ENCODE data around the gene IFITM10. TPM values are rescaled to one million over a fixed set of nuclear protein-coding genes. Genes with fewer than 3 reads are reported as not detected.

Gene IFITM10
- total RNA-seq, 1 donor: 18.1 TPM

DNA sequence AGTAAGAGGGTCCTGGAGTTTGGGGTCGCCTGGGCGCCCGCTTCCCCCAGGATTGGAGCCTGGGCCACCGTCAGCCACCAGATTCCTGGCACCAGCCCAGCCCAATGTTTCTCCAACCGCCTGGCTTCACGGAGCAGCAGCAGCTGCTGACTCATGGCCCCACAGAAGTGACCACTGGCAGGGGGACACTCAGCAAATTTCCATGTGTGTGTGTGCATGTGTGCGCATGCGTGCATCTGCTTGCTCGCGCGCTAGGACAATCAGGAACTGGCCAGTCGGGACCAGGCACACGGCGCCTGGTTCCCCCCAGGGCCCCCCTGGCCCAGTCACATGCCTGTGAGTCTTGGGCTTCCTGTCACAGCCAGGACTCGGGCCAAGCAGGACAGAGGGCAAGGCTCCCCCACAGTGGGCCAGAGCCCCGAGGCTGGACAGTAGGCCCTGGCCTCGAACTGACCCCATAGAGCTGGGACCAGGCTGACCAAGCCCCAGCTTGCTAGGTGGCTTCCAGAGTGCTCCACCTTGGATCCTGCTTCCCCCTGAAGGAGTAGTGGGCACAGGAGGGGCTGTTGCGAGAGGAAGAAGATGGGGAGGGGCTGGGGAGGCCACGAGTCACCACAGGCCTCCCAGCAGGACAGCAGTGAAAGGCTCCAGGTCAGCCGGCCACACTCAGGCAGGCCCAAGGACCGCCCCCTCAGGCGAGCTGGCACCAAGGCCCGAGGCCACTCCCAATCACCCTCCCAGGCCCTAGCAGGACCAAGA is 10.1 kb upstream of the IFITM10 start:
- Histone ChIP-seq H3K79me2 (ENCODE audit: insufficient read depth, low read length) (peaks cover 64% of the 10 kb centered on the region), H3K27ac (ENCODE audit: low read depth, low read length) (peak overlapping the region; percentile 92), H3K27me3 (ENCODE audit: insufficient read depth, low read length) (no peaks in the 10 kb centered on the region), H4K20me1 (ENCODE audit: insufficient read depth, low read length) (peaks cover 38% of the 10 kb centered on the region), H2AFZ (ENCODE audit: low read length) (no peak overlapping the region), H3K4me2 (ENCODE audit: insufficient read depth, low read length) (peak overlapping the region; percentile 53), H3K4me3 (ENCODE audit: insufficient read depth, low read length) (peak overlapping the region; percentile 43), H3K9me3 (ENCODE audit: low read depth, low read length) (no peaks in the 10 kb centered on the region), H3K36me3 (ENCODE audit: insufficient read depth, low read length) (peaks cover 39% of the 10 kb centered on the region), H3K4me1 (ENCODE audit: insufficient read depth, low read length) (peaks cover 41% of the 10 kb centered on the region)
- TF ChIP-seq, protein P1, sequence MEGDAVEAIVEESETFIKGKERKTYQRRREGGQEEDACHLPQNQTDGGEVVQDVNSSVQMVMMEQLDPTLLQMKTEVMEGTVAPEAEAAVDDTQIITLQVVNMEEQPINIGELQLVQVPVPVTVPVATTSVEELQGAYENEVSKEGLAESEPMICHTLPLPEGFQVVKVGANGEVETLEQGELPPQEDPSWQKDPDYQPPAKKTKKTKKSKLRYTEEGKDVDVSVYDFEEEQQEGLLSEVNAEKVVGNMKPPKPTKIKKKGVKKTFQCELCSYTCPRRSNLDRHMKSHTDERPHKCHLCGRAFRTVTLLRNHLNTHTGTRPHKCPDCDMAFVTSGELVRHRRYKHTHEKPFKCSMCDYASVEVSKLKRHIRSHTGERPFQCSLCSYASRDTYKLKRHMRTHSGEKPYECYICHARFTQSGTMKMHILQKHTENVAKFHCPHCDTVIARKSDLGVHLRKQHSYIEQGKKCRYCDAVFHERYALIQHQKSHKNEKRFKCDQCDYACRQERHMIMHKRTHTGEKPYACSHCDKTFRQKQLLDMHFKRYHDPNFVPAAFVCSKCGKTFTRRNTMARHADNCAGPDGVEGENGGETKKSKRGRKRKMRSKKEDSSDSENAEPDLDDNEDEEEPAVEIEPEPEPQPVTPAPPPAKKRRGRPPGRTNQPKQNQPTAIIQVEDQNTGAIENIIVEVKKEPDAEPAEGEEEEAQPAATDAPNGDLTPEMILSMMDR (IDR thresholded peaks at IDR 0.05; ENCODE audit: extremely low read depth, low read depth, low read length): no peak
- peak; percentile 99 for DNase-seq (ENCODE audit: insufficient read length, low spot score, missing footprints)

GRCh38 chr11:1759851-1760220 is 9.4 kb upstream of the IFITM10 start:
- Histone ChIP-seq H3K4me3 (ENCODE audit: insufficient read depth, low read length) (no peak overlapping the region), H3K79me2 (ENCODE audit: insufficient read depth, low read length) (peaks cover 64% of the 10 kb centered on the region), H3K36me3 (ENCODE audit: insufficient read depth, low read length) (peaks cover 46% of the 10 kb centered on the region), H3K27ac (ENCODE audit: low read depth, low read length) (peak overlapping the region; percentile 92), H2AFZ (ENCODE audit: low read length) (no peak overlapping the region), H3K4me2 (ENCODE audit: insufficient read depth, low read length) (peak overlapping the region; percentile 53), H3K9me3 (ENCODE audit: low read depth, low read length) (no peaks in the 10 kb centered on the region), H3K4me1 (ENCODE audit: insufficient read depth, low read length) (peaks cover 41% of the 10 kb centered on the region), H4K20me1 (ENCODE audit: insufficient read depth, low read length) (peaks cover 38% of the 10 kb centered on the region), H3K27me3 (ENCODE audit: insufficient read depth, low read length) (no peaks in the 10 kb centered on the region)
- TF ChIP-seq, protein P1 (IDR thresholded peaks at IDR 0.05; ENCODE audit: extremely low read depth, low read depth, low read length): no peak
- peak; percentile 74 for DNase-seq (ENCODE audit: insufficient read length, low spot score, missing footprints)

DNA sequence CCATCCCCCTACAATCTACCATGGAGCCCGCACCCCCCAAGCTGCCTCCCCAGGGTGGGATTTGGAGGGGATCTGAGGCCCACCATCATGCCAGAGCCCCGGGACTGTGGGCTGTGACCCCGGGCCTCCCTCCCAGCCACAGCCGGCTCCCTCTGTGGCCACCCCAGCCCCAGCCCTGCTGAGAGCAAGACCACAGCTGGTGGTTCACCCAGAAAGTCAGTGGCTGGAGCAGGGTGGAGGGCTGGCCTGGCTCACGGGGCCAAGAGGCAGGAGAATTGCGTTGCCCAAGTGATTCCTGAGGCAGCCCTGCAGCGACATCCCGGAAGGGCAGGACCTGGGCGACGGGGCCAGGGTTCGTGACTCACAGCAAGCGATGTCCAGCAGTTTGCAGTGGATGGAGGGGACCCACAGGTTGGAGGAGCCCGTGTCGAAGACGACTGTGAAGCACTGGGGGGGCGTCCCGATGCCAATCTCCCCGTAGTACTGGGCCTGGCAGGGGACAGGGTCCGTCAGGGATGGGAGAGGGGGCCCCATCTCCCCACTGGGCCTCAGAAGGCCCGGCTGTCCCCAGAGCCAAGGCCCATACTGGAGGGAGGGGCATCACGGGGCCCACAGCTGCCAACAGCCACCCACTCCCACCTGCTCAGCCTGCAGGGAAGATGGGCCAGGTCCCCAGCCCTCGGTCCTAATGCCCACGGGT is 8.9 kb upstream of the IFITM10 start:
- DNase-seq (ENCODE audit: insufficient read length, low spot score, missing footprints): peak; percentile 82
- Histone ChIP-seq H3K4me1 (ENCODE audit: insufficient read depth, low read length) (peaks cover 39% of the 10 kb centered on the region), H3K36me3 (ENCODE audit: insufficient read depth, low read length) (peaks cover 48% of the 10 kb centered on the region), H3K4me2 (ENCODE audit: insufficient read depth, low read length) (no peak overlapping the region), H3K79me2 (ENCODE audit: insufficient read depth, low read length) (peaks cover 64% of the 10 kb centered on the region), H3K4me3 (ENCODE audit: insufficient read depth, low read length) (no peak overlapping the region), H2AFZ (ENCODE audit: low read length) (no peak overlapping the region), H3K27ac (ENCODE audit: low read depth, low read length) (peak overlapping the region; percentile 92), H4K20me1 (ENCODE audit: insufficient read depth, low read length) (peaks cover 38% of the 10 kb centered on the region), H3K27me3 (ENCODE audit: insufficient read depth, low read length) (no peaks in the 10 kb centered on the region), H3K9me3 (ENCODE audit: low read depth, low read length) (no peaks in the 10 kb centered on the region)
- TF ChIP-seq, protein P1 (IDR thresholded peaks at IDR 0.05; ENCODE audit: extremely low read depth, low read depth, low read length): no peak

DNA sequence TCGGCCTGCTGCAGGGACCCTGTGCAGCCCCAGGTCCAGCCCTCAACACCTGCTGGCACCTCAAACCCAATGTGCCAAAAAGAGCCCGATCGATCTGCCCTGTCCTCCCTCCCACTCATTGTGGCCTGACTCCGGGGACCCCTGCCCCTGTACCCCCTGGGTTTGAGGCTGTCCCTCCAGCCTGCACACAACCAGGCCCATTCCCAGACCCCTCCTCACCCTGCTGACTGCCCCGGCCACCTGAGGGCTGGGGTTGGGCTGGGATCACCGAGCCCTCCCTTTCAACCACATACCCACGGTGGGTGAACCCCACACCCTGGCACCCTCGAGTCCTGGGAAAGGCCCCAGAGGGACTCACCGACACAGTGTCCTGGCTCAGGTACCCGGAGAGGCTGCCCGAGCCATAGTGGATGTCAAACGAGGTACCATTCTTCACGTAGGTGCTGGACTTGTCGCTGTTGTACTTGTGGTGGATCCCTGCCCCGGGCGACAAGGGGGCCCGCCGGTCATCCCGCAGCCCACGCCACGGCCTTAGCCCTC is 8.3 kb upstream of the IFITM10 start:
- no peak overlapping the region for H3K4me3 ChIP-seq (ENCODE audit: insufficient read depth, low read length)
- TF ChIP-seq, protein P1 (IDR thresholded peaks at IDR 0.05; ENCODE audit: extremely low read depth, low read depth, low read length): no peak
- peak; percentile 78 for DNase-seq (ENCODE audit: insufficient read length, low spot score, missing footprints)
- H3K36me3 ChIP-seq (ENCODE audit: insufficient read depth, low read length): peaks cover 48% of the 10 kb centered on the region
- H4K20me1 ChIP-seq (ENCODE audit: insufficient read depth, low read length): peaks cover 38% of the 10 kb centered on the region
- H2AFZ ChIP-seq (ENCODE audit: low read length): no peak overlapping the region
- peaks cover 36% of the 10 kb centered on the region for H3K4me1 ChIP-seq (ENCODE audit: insufficient read depth, low read length)
- peaks cover 63% of the 10 kb centered on the region for H3K79me2 ChIP-seq (ENCODE audit: insufficient read depth, low read length)
- peak overlapping the region; percentile 92 for H3K27ac ChIP-seq (ENCODE audit: low read depth, low read length)
- H3K4me2 ChIP-seq (ENCODE audit: insufficient read depth, low read length): no peak overlapping the region
- no peaks in the 10 kb centered on the region for H3K27me3 ChIP-seq (ENCODE audit: insufficient read depth, low read length)
- no peaks in the 10 kb centered on the region for H3K9me3 ChIP-seq (ENCODE audit: low read depth, low read length)
